ENCODE data around the gene DNER. TPM values are rescaled to one million over a fixed set of nuclear protein-coding genes. Genes with fewer than 3 reads are reported as not detected.
A peak's percentile ranks its signal among the peaks of the same experiment; 100 is the strongest.
"Not testable (repeated sequence)": the region's sequence is repeated elsewhere in the genome, so short reads cannot be mapped to it uniquely, and the experiment has no call there.

Gene DNER
- total RNA-seq, 1 experiment from 2014 or later = not detected

DNA sequence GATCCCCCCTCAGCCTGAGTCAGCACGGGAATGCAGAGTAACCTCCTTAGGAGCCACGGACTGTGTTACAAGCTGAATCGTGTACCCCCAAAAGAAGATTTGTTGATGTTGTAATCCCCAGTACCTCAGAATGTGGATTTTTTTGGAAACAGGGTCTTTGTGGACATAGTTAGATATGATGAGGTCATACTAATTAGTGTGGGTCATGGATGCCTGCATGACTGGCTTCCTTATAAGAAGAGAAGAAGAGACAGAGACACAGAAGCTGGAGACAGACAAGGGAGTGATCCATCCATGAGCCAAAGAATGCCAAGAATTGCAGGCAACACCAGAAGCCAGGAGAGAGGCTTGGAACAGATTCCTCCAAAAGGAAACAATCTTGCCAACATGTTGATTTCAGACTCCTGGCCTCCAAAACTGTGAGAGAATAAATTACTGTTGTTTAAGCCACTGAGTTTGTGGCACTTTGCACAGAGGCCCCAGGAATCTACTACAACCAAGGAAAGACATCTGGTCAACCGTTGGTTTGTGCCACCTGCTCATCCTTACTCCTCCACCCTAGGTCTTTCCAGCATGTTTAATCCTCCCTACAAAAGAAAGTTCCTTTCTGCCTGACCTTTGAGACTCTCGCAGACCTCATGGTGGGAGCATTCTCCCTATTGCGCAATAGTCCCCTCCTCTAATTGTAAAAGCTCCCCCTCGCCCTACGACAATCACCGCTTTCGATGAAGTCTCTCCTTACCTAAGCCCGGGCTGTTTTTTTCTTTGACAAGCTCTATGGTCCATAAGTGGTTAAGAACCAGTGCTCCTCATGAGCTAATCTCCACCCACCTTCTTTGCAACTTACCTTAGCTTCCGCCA lies 91.6 kb downstream of the DNER start:
- no peak for DNase-seq (ENCODE audit: low spot score)

DNA sequence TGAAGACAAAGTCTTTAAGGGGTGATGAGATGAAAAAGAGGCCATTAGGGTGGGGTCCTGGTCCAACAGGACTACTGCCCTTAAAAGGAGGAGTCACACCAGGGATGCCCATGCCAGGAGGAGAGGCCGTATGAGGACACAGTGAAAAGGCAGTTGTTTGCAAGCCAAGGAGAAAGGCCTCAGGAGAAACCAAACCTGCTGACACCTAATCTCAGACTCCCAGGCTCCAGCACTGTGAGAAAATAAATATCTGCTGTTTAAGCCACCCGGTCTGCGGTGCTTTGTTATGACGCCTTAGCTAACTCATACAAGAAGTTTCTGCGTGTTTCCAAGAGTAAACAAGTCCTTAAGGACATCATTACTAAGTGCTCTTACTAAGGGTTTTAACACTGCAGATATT lies 93.6 kb downstream of the DNER start:
- no peak for DNase-seq (ENCODE audit: low spot score)

DNA sequence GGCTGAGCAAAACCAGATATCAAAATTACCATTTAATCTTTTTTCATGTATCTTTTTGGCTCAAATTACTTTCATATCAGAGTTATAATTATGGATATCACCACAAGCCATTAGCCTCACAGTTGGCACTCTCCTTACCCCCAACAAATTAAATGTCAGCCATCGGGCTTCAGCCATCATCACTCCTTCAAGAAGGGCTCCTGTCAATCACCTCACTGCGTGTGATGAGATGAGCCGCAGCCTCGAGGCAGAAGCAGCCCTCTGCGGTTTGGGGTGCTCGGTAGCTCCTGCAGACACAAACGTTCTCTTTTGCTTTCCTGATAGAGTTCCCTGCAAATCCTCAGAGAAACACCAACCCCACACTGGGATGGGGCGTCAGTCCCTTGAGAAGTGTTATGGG lies 94.1 kb downstream of the DNER start:
- no peak for DNase-seq (ENCODE audit: low spot score)

DNA sequence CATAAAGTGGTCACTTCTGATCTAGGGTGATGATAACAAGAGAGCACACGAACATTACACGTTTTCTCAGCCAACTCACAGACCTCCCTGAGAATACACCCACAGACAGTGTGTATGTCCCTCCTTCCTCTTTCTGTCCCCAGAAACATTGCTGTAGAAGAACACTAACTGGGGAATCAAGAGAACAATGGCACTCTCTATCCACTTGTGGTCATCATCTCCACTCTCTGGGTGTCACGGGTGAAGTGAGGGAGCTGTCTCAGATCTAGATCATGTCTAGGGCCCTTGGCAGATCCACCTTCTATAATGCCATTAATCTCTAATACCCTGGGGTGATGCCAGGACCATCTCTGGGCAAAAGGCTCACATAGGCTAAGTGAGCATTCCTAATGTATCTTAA lies 97.9 kb downstream of the DNER start:
- DNase-seq (ENCODE audit: low spot score) = no peak

DNA sequence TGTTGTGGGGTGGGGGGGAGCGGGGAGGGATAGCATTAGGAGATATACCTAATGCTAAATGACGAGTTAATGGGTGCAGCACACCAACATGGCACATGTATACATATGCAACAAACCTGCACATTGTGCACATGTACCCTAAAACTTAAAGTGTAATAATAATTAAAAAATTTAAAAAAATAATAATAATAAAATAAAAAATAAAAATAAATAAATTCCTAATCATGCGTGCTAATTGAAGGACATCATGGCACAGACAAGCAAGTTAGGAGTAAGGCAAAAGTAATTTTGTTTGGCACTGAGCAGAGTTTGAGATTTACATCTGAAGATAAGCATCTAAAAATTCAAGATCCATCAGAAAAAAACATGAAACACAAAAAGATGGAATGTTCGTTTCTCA lies 100.3 kb downstream of the DNER start:
- not testable (repeated sequence) for DNase-seq (ENCODE audit: low spot score)

DNA sequence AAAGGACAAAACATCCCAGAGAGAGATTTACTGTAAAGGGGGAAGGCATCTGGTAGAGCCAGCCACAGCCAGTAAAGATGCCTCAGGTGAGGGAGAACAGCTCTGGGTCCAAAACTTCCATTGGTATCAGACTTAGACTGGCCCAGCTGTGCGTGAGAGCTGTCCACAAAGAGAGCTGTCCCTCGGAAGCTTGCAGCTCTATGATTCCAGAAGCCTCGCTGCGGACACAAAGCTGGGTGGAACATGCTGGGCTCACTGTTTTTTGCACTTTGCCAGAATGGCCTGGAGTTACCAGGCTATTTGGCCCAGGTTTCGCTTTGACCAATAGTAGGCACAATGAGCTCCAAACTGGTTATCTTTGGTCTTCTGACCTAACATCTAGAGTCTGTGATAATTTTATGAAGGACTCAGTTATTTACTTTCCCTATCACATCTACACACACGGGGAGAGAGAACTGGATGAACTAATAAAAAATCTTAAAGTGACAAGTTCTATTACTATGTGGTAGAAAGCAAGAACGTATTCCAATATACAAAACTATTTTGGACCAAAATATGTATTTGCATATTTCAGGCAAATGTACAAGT lies 101.9 kb downstream of the DNER start:
- DNase-seq (ENCODE audit: low spot score) = no peak

DNA sequence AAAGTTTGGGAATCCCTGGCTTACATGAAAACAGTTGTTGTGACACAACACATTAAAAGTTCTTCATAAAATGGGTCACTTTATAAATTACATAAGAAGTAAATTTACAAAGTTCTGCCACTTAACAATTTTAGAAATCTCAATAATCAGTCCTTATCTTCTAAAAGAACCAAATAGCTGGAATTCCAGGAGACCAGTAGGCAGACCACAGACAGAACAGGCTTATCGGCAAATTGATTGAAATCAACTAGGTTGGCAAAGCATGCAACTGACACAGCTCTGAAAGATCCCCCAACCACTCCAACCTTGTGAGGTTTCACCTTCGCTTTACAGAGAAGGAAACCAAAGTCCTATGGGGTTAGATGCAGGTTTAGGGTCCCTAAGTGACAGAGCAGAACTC lies 103.0 kb downstream of the DNER start:
- no peak for DNase-seq (ENCODE audit: low spot score)

DNA sequence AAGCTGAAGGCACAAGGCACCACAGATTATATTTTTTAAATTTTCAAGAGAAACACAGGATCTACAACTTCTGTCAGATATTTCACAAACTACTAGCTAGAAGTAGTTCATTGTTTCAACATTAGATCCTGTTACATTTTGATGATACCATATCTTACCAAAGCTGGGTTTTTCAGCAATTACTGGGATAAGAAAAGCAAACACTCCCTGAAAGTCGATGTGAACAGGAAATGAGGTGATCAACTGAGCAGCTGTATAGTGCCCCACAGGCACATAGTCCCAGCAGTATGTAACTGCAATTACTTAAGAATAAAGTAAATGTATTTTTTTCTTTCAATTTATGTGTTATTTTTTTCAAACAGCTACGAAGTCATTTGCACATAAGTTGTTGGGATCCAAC lies 103.5 kb downstream of the DNER start:
- no peak for DNase-seq (ENCODE audit: low spot score)

DNA sequence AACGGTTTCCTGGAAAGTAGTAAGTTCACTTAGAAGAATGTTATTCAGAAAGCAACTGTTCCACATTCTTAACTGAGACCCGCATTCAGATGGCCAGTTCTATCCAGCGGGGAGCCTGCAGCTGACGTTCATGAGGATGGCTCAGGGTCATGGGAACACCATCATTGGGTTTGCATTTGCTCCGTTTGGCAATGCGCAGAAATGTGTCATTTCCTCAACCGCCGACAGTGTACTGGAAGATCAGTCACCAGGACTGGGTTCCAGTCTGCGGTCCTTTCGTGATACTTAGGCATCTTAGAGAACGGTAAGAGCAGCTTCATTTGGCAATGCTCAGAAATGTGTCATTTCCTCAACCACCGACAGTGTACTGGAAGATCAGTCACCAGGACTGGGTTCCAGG lies 104.0 kb downstream of the DNER start:
- DNase-seq (ENCODE audit: low spot score) = no peak

DNA sequence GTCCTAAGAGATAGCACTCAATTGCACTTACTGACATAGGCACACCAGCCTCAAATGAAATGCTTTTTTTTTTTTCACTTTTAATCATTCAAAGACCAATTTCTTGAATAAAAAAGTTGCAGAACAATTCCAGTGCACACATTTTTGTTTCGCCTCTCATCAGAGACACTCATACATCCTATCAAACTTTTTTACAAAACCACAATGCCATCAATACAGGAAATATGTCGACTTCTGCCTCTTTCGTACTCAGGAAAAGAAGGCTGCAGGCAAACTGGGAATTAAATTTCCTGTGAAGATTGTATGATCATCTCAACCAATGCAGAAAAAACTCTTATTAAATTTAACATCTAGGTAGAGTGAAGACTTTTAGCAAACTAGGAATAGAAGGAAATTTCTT lies 112.4 kb downstream of the DNER start:
- no peak for DNase-seq (ENCODE audit: low spot score)

DNA sequence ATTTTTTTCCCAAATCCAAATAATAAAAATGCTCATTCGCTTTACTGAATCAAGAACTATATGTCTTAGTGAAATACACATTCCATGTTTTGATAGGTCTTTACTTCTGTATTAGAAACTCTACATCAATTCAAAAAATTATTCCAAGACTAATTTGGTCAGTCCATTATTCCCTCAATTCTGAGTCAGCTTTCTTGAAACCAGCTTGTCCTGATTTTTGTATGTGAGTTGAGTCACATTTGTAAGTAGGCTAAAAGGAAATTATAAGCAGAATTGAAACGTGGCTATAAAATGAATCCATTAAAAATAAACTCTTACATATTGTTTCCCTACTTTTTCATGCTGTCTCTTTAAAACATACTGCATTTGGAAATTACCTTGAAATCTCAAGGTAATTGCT lies 113.0 kb downstream of the DNER start:
- no peak for DNase-seq (ENCODE audit: low spot score)

DNA sequence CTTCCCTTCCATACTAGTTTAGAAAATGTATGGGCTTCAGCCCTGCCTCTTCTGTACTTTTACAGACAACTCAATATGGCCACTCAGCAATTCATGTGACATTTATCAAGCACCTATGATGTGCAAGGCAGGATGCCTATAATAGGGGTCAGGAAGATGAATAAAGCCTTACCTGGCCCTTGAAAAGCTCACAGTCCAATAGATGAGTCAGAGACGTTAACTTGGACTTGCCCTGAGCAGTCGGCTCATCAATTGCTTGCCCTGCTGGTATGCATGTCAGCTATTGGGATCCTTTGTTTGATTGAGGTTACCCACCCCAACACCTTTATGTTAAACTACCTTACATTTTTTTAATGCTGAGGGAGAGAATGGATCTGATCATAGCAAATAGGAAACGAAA lies 116.1 kb downstream of the DNER start:
- no peak for DNase-seq (ENCODE audit: low spot score)

DNA sequence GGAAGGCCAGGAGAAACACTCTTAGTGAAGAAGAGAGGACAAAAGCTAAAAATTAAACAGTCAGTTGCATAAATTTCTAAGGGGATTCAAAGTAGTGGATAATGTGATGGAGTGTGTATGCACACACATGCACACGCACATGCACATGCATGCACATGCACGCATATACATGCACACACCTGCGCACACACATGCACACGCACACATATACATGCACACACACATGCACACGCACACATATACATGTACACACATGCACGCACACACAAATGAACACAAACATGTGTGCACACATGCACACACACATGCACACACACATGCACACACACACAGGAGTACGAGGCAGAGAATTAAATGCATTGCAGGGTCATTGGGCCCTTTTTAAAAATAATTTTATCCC lies 117.6 kb downstream of the DNER start:
- DNase-seq (ENCODE audit: low spot score) = no peak

DNA sequence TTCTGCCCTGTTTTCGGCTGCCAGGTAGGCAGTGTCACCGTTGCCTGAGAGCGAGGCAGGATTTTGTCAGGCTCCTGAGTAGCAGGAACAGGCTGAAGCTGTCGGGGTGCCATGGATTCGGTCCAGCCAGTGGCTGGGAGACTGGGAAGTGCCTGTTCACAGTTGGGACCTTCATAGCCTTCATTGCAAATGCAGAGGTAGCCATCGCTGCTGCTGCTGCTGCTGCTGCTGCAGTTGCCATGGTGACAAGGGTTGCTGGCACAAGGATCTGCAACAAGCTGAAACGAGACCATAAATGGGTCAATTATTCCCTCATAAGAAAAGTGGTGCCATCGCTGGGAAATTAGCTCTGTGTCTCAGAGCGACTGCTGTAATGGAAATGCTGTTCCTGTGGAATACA lies 122.7 kb downstream of the DNER start:
- DNase-seq (ENCODE audit: low spot score) = no peak

DNA sequence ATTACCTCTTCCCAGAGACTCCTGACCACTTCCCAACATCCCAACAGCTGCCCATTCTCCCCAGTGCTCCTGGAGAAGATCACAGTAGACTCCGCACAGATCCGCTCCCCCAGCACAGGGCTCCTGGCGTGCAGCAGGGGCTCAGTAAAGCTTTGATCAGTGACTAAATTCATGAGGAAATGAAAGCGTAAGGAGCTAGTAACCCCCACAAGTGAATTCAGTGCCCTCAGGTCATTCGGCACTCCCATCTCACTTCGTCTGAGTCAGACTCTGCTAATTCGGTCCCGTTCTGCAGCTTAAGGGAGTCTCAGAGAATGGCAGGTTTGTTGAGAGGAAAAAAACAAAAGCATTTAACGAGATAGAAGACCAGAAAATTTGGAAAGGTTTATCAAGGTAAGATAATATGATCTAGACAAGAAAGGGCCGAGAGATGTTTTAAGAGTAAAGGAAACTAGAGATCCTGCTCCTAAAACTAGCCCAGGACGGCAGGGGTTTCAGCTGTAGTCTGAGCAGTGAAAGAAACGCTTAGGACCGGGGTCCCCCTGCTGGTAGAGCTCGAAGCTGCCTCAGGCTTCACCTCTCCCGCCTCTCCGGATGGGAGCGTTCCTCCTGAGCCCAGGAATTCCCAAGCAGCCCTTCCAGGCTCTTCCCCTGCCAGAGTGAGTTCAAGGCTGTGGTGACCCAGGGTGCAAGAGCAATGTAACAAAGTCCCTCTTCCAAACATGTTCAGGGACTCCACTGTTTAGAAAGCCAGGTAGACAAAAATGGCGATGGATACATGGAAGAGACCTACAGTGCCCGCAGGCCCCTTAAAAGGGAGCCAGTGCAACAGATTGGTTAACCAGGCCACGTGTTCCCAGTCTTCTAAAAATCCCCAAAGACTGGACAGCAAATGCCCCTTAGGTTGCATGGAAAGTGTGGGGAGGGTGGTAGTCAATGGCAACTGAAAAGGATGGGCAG lies 127.3 kb downstream of the DNER start:
- peak; percentile 78 for DNase-seq (ENCODE audit: low spot score)

DNA sequence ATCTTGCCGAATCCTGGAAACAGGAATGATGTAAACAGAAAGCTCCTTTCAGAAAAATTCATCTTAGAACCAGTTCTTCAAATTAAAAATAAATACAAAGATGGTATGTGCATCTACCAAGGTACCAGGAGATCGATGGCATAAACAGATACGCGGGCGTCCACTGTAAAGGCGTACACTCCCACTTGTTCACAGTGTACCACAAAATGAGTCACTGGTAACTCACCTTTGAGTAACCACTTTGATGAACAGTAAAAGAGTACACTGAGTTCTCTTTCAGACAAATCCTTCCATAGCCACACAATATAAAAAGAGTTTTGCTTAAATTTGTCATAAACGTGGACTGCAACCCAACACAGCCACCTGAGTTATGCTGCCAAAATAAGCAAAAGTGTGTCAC lies 128.3 kb downstream of the DNER start:
- DNase-seq (ENCODE audit: low spot score) = no peak

DNA sequence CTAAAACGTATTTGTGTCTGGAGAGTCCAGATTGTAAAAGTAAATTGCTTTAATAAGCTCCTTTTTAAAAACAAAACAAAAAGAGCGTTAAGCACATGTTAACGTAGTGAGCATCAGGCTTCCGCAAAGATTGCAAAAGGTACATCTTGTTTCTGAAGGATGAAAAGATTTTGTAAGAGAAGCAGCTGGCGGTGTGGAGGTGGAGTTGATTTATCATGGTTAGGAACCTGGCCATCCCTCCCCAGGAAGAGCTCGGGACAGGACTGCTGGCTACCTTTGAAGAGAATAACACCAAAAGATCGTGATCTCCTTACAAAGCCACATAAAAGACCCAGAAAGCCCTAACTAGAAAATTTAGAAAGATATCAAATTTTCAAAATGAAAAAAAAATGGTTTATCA lies 132.2 kb downstream of the DNER start:
- DNase-seq (ENCODE audit: low spot score) = no peak

DNA sequence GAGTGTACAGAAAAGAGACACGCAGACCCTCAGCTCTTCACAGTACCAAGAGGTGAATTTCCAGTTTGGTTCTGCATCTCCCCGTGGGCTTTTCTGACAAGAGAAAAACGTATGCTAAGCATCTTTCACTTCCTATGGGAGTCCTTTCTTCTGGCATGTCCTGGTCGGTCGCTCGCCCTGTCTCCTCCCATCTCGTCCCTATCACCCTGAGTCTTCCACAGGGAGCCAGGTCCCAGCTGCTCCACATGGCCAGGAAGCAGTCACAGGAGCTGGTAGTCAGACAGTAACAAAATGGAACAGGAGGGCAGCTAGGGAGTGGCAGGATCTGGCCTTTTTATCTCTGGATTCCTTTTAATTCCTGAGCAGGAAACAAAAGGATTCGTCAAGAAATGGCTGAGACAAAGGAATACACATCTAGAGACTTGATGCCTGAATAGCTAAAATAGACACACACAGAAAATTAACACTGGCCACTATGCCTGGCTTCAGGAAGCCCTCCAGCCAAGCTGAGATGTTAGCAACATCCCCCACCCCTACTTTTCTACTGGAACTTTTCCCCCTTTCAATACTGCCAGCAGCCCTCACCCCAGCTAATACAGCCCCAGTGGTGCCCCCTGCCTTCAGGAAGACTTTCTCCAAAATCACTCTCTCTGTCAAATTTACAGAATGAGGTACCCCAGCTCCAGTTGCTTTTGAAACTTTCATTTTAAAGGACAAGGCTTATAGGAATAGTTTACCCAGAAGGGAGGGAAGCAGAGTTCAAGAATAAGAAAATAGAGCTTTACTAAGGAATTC lies 136.1 kb downstream of the DNER start:
- DNase-seq (ENCODE audit: low spot score) = no peak

DNA sequence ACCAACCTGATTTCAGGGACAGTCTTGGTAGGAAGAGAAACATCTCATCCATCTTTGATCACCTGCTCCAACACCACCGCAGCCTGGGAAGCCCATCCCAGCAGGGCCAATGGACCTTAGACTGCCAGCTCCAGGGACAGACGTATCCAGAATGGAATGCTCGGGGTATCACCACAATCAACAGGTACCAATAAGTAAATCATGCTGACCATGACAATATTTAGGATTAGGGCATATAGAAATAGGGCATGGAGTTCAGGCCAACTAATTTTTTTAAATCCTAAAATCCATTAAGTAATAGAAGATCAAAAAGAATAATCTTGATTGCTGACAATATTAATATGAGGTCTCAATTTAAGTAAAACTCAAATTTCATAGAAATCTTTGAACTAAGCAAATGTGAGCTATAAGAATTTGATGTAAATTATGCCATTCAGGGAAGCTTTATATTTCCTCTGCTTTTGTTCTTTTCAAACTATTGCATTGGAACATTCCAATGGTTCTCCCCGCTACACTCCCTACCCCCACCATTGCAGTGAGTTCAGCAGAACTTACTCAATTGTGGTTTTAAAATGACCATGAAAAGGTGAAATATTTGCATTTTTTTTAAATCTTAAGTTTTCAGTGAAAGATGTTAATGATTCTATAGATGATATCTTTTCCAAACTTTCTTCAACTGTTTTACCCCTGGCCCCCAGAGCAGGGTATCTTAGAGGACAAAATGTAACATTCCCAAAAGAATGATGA lies 138.6 kb downstream of the DNER start:
- no peak for DNase-seq (ENCODE audit: low spot score)

DNA sequence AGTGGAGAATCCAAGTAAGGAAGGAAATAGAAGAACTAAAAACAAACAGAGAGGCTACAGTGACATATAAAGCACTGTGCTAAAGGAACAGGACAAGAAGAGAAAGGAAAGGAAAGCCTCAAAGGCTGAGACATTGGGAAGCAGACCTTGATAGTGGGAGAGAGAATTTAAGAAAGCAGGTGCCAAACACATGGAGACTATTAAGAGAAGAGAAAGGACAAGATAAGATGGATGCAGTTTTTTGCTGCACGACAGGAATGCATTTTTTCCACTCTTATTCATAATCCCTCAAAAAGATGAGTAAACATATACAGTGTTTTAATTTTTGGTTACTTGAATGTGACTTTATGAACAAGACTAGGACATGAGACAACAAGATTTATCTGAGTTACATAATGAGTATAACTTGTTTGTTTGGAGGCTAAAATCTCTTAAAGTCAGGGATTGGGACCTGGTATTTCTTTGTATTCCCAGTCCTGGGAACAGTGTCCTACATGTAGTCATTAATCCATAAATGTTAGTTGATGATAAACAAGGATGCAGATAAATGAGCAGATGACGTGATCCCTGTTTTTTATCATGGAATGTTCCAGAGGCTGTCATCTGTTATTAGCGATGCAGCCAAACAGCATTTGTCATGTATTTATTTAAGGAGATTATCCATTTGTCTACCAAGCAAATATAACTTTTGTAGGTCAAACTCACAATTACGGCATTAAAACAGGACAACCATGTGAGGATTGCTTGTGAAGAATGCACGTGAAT lies 141.7 kb downstream of the DNER start:
- no peak for DNase-seq (ENCODE audit: low spot score)
